H9 (cell line): ENCODE data around the gene PCDHGA12. TPM values are rescaled to one million over a fixed set of nuclear protein-coding genes. Genes with fewer than 3 reads are reported as not detected.

Source experiments
- DNase-seq: peaks from one replicate; pipeline ENCODE4 v3.0.0-alpha.2; 2017
- H2AFZ ChIP-seq: one replicate; pipeline ENCODE4 v1.6.1; 2013; ENCODE audit warnings: mild to moderate bottlenecking, low read length, control low read depth, moderate library complexity
- H2AK5ac ChIP-seq: 2 replicates; pipeline ENCODE4 v1.6.1; 2013; ENCODE audit warnings: low read length, control low read depth, mixed read lengths; ENCODE audit not compliant: insufficient read length
- H2BK120ac ChIP-seq: one replicate; pipeline ENCODE4 v1.6.1; 2013; ENCODE audit warnings: low read depth, mild to moderate bottlenecking, low read length, control low read depth, inconsistent platforms; ENCODE audit not compliant: poor library complexity, severe bottlenecking
- H2BK12ac ChIP-seq: 2 replicates; pipeline ENCODE4 v1.6.1; 2013; ENCODE audit warnings: low read length, control low read depth, mixed read lengths, low read depth; ENCODE audit not compliant: insufficient read length
- H2BK15ac ChIP-seq: 2 replicates; pipeline ENCODE4 v1.6.1; 2013; ENCODE audit warnings: low read depth, low read length, control low read depth
- H2BK20ac ChIP-seq: one replicate; pipeline ENCODE4 v1.6.1; 2013; ENCODE audit warnings: low read depth, mild to moderate bottlenecking, low read length, control low read depth, inconsistent platforms; ENCODE audit not compliant: poor library complexity, severe bottlenecking
- H2BK5ac ChIP-seq: 2 replicates; pipeline ENCODE4 v1.6.1; 2013; ENCODE audit warnings: low read length, control low read depth, mixed read lengths; ENCODE audit not compliant: insufficient read length
- H3K14ac ChIP-seq: 2 replicates; pipeline ENCODE4 v1.6.1; 2013; ENCODE audit warnings: low read length, control low read depth; ENCODE audit not compliant: insufficient read depth
- H3K18ac ChIP-seq: 2 replicates; pipeline ENCODE4 v1.6.1; 2013; ENCODE audit warnings: low read depth, mild to moderate bottlenecking, mixed read lengths, low read length, control low read depth; ENCODE audit not compliant: insufficient read length
- H3K23ac ChIP-seq: 2 replicates; pipeline ENCODE4 v1.6.1; 2013; ENCODE audit warnings: low read length, control low read depth, mixed read lengths, low read depth; ENCODE audit not compliant: insufficient read length
- H3K23me2 ChIP-seq: 2 replicates; pipeline ENCODE4 v1.6.1; 2013; ENCODE audit warnings: low read depth, mild to moderate bottlenecking, mixed read lengths, low read length, control low read depth; ENCODE audit not compliant: insufficient read length, poor library complexity, severe bottlenecking
- H3K27ac ChIP-seq: 2 replicates; pipeline ENCODE4 v1.5.1; 2013; ENCODE audit warnings: low read length, control low read depth, mixed read lengths, low read depth; ENCODE audit not compliant: insufficient read length
- H3K27me3 ChIP-seq: 2 replicates; pipeline ENCODE4 v1.6.1; 2013; ENCODE audit warnings: low read length, control low read depth, inconsistent platforms; ENCODE audit not compliant: insufficient read depth
- H3K4ac ChIP-seq: 2 replicates; pipeline ENCODE4 v1.6.1; 2013; ENCODE audit warnings: low read depth, mild to moderate bottlenecking, control low read depth, inconsistent platforms, low read length, moderate library complexity
- H3K4me1 ChIP-seq: 2 replicates; pipeline ENCODE4 v1.6.1; 2013; ENCODE audit warnings: low read length, control low read depth, inconsistent platforms; ENCODE audit not compliant: insufficient read depth
- H3K4me2 ChIP-seq: 2 replicates; pipeline ENCODE4 v1.6.1; 2013; ENCODE audit warnings: low read length, control low read depth, mixed read lengths; ENCODE audit not compliant: insufficient read length, insufficient read depth
- H3K56ac ChIP-seq: 2 replicates; pipeline ENCODE4 v1.6.1; 2013; ENCODE audit warnings: low read depth, mild to moderate bottlenecking, mixed read lengths, low read length, control low read depth; ENCODE audit not compliant: insufficient read length
- H3K79me1 ChIP-seq: 2 replicates; pipeline ENCODE4 v1.6.1; 2013; ENCODE audit warnings: low read depth, mild to moderate bottlenecking, moderate library complexity, low read length, control low read depth, inconsistent platforms; ENCODE audit not compliant: insufficient read depth, poor library complexity, severe bottlenecking
- H3K79me2 ChIP-seq: 2 replicates; pipeline ENCODE4 v1.6.1; 2013; ENCODE audit warnings: low read length, control low read depth, inconsistent platforms; ENCODE audit not compliant: insufficient read depth
- H3K9ac ChIP-seq: 2 replicates; pipeline ENCODE4 v1.6.1; 2013; ENCODE audit warnings: low read length, control low read depth, mixed read lengths; ENCODE audit not compliant: insufficient read length; ENCODE audit errors: extremely low read depth
- H3K9me3 ChIP-seq: one replicate; pipeline ENCODE4 v1.6.1; 2013; ENCODE audit warnings: low read depth, low read length, inconsistent platforms; ENCODE audit not compliant: control insufficient read depth
- H3T11ph ChIP-seq: one replicate; pipeline ENCODE4 v1.6.1; 2013; ENCODE audit warnings: mild to moderate bottlenecking, low read length, control low read depth, inconsistent platforms
- H4K20me1 ChIP-seq: one replicate; pipeline ENCODE4 v1.6.1; 2013; ENCODE audit not compliant: control insufficient read depth, insufficient read length, insufficient read depth
- H4K5ac ChIP-seq: 2 replicates; pipeline ENCODE4 v1.6.1; 2013; ENCODE audit warnings: low read depth, mild to moderate bottlenecking, mixed read lengths, low read length, control low read depth; ENCODE audit not compliant: insufficient read length
- H4K8ac ChIP-seq: replicated peaks from 2 replicates; pipeline ENCODE4 v1.6.1; 2013; ENCODE audit warnings: low read length, control low read depth, mixed read lengths, low read depth; ENCODE audit not compliant: insufficient read length
- H4K91ac ChIP-seq: 2 replicates; pipeline ENCODE4 v1.6.1; 2013; ENCODE audit warnings: low read depth, mild to moderate bottlenecking, moderate library complexity, mixed read lengths, low read length, control low read depth; ENCODE audit not compliant: insufficient read length
- H3K27ac Mint-ChIP-seq, 3 experiments: 2 replicates in 2 of 3; 3 replicates in 1 of 3; pipeline ENCODE4 v1.8.0; 2020 to 2021; ENCODE audit warnings: mixed read lengths in 3 of 3, mild to moderate bottlenecking in 1 of 3, moderate library complexity in 1 of 3
- H3K27me3 Mint-ChIP-seq: 2 replicates; pipeline ENCODE4 v1.8.0; 2021; ENCODE audit warnings: low read depth, mild to moderate bottlenecking, moderate library complexity, mixed read lengths
- H3K36me3 Mint-ChIP-seq, 3 experiments: 2 replicates in 2 of 3; 3 replicates in 1 of 3; pipeline ENCODE4 v1.8.0; 2020 to 2021; ENCODE audit warnings: low read depth in 3 of 3, mixed read lengths in 3 of 3; ENCODE audit not compliant: insufficient read depth in 1 of 3
- H3K4me1 Mint-ChIP-seq, 2 experiments: 2 replicates each; pipeline ENCODE4 v1.8.0; 2020; ENCODE audit warnings: mixed read lengths in 2 of 2
- H3K4me3 Mint-ChIP-seq, 2 experiments: 2 replicates in 1 of 2; 3 replicates in 1 of 2; pipeline ENCODE4 v1.8.0; 2020 to 2021; ENCODE audit warnings: mild to moderate bottlenecking in 2 of 2, mixed read lengths in 2 of 2, moderate library complexity in 1 of 2
- H3K9me3 Mint-ChIP-seq, 2 experiments: 2 replicates in 1 of 2; 3 replicates in 1 of 2; pipeline ENCODE4 v1.8.0; 2020; ENCODE audit warnings: mild to moderate bottlenecking in 2 of 2, mixed read lengths in 2 of 2, moderate library complexity in 1 of 2
- WGBS: extraction: QIAGEN DNeasy Blood & Tissue Kit; methylation state at CpG from one replicate; pipeline ENCODE4 v1.1.7; 2013; ENCODE audit warnings: missing lambda C conversion rate, low lambda C conversion rate, mixed read lengths; ENCODE audit not compliant: insufficient read length; ENCODE audit errors: extremely low coverage; 5-methylcytosine and 5-hydroxymethylcytosine counted together
- total RNA-seq: library from RNA; stranded (reverse); gene quantifications from 2 replicates; pipeline ENCODE4 v1.2.1, GENCODE V29; 2021
- TF ChIP-seq, protein P1 (sequence below): fragments of 200-600 bp; sonication (generic); conservative IDR thresholded peaks from 3 replicates; pipeline ENCODE4 v1.8.0; 2021; ENCODE audit warnings: antibody characterized with exemption, mild to moderate bottlenecking

Gene PCDHGA12
- total RNA-seq, 1 experiment from 2014 or later: 1.3 TPM

DNA sequence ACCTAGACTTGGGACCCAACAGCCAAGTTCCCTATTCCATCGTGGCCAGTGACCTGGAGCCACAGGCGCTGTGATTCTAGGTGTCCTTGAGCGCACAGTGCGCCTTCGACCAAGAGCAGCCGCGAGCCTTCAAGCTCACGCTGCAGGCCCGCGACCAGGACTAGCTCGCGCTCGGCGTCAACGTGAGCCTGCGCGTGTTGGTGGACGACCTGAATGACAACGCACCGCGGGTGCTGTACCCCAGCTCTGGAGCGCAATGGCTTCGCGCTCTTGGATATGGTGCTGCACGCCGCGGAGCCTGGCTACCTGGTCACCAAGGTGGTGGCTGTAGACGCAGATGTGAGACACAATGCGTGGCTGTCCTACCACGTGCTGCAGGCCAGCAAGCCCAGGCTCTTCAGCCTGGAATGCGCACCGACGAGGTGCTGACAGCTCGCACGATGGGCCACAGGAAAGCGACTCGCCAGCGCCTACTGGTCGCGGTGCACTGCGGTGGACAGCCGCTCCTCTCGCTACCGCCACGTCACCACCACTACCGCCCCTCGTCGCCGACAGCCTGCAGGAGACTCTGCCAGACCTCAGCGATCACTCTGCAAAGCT is 11.4 kb downstream of the PCDHGA12 start:
- no CpG with 5 or more reads among the region's 50 CpGs for WGBS
- Histone ChIP-seq H3K9ac (no peak overlapping the region), H3K4me2 (no peak overlapping the region), H3K4ac (no peak overlapping the region), H3K79me2 (no peaks in the 10 kb centered on the region), H2AK5ac (no peak overlapping the region), H2BK12ac (no peak overlapping the region), H2AFZ (no peak overlapping the region), H3K56ac (no peak overlapping the region), H2BK20ac (no peak overlapping the region), H3K27me3 (no peaks in the 10 kb centered on the region), H3K9me3 (no peaks in the 10 kb centered on the region), H3K4me1 (peaks cover 2% of the 10 kb centered on the region; the same call in 1 of the 2 replicates), H4K5ac (no peak overlapping the region), H4K20me1 (no peaks in the 10 kb centered on the region), H4K8ac (no peak overlapping the region), H3K18ac (no peak overlapping the region), H2BK5ac (no peak overlapping the region), H2BK120ac (no peak overlapping the region), H3K79me1 (no peaks in the 10 kb centered on the region), H3K23me2 (no peaks in the 10 kb centered on the region), H3K14ac (no peak overlapping the region), H3T11ph (no peak overlapping the region), H2BK15ac (no peak overlapping the region), H4K91ac (no peak overlapping the region), H3K23ac (no peak overlapping the region), H3K27ac (no peak overlapping the region)
- TF ChIP-seq, protein P1, sequence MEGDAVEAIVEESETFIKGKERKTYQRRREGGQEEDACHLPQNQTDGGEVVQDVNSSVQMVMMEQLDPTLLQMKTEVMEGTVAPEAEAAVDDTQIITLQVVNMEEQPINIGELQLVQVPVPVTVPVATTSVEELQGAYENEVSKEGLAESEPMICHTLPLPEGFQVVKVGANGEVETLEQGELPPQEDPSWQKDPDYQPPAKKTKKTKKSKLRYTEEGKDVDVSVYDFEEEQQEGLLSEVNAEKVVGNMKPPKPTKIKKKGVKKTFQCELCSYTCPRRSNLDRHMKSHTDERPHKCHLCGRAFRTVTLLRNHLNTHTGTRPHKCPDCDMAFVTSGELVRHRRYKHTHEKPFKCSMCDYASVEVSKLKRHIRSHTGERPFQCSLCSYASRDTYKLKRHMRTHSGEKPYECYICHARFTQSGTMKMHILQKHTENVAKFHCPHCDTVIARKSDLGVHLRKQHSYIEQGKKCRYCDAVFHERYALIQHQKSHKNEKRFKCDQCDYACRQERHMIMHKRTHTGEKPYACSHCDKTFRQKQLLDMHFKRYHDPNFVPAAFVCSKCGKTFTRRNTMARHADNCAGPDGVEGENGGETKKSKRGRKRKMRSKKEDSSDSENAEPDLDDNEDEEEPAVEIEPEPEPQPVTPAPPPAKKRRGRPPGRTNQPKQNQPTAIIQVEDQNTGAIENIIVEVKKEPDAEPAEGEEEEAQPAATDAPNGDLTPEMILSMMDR: no peak
- H3K4me1 Mint-ChIP-seq: peaks cover 5 to 9% of the 10 kb centered on the region in 2 experiments; a peak in 3 of 4 replicates
- H3K36me3 Mint-ChIP-seq: peaks cover 6 to 13% (median 10%) of the 10 kb centered on the region in 3 experiments; a peak in 6 of 7 replicates
- H3K27ac Mint-ChIP-seq: no peak overlapping the region
- no peak overlapping the region for H3K4me3 Mint-ChIP-seq
- DNase-seq: no peak
- H3K27me3 Mint-ChIP-seq: no peaks in the 10 kb centered on the region
- H3K9me3 Mint-ChIP-seq: peaks cover 11 to 14% of the 10 kb centered on the region in 2 experiments; a peak in 3 of 5 replicates
